SHP77 treated with DMSO at 0.1 percent for 48 hours (cell line): ENCODE measurements around the gene ZNF776.
"Not testable (repeated sequence)": the region's sequence is repeated elsewhere in the genome, so short reads cannot be mapped to it uniquely, and the experiment has no call there.

ENCODE experiments used
- DNase-seq: peaks from one replicate; lab custom pipeline; 2025; lab: John Stamatoyannopoulos, UW

The ZNF776 gene

GRCh38 chr19:57746580-57747471 is at the start of gene ZNF776:
Gene ZNF776 (plus strand): TSS chr19:57746815. CDS start chr19:57747059, 244 bp downstream.
- DNase-seq: peak; percentile 77

GRCh38 chr19:57701625-57702024 is 45.0 kb upstream of the ZNF776 start:
- DNase-seq: no peak

- no peak for DNase-seq
Measured at GRCh38 chr19:57706346-57706745, 40.3 kb upstream of the ZNF776 start.

- DNase-seq: no peak
Measured at GRCh38 chr19:57708641-57709361, 37.8 kb upstream of the ZNF776 start, which contains the start of gene ZNF154. Gene ZNF154 (minus strand): TSS chr19:57709204. CDS start chr19:57708971, 233 bp downstream.

GRCh38 chr19:57709616-57710015 is 37.0 kb upstream of the ZNF776 start:
- DNase-seq: no peak

- no peak for DNase-seq
Measured at GRCh38 chr19:57712222-57712621, 34.4 kb upstream of the ZNF776 start.

GRCh38 chr19:57719424-57719823 is 27.2 kb upstream of the ZNF776 start:
- DNase-seq: no peak

- no peak for DNase-seq
Measured at GRCh38 chr19:57719901-57720519, 26.6 kb upstream of the ZNF776 start.

GRCh38 chr19:57720878-57721277 is 25.7 kb upstream of the ZNF776 start:
- no peak for DNase-seq

GRCh38 chr19:57738320-57738719 is 8.3 kb upstream of the ZNF776 start:
- DNase-seq: not testable (repeated sequence)

- DNase-seq: not testable (repeated sequence)
Measured at GRCh38 chr19:57738770-57739169, 7.8 kb upstream of the ZNF776 start.

GRCh38 chr19:57747472-57747807 is 825 bp downstream of the ZNF776 start:
- DNase-seq: no peak

- DNase-seq: no peak
Measured at GRCh38 chr19:57748029-57748428, 1.4 kb downstream of the ZNF776 start.

GRCh38 chr19:57754091-57754673 is 7.6 kb downstream of the ZNF776 start:
- no peak for DNase-seq

- no peak for DNase-seq
Measured at GRCh38 chr19:57755031-57755430, 8.4 kb downstream of the ZNF776 start.

GRCh38 chr19:57757941-57758340 is 11.3 kb downstream of the ZNF776 start:
- no peak for DNase-seq

GRCh38 chr19:57759096-57759495 is 12.5 kb downstream of the ZNF776 start:
- DNase-seq: no peak

GRCh38 chr19:57769345-57770131 is 22.9 kb downstream of the ZNF776 start, which contains the start of gene ZNF586:
Gene ZNF586 (plus strand): TSS chr19:57769676. CDS start chr19:57769843, 167 bp downstream.
- DNase-seq: peak; percentile 84

GRCh38 chr19:57771417-57771816 is 24.8 kb downstream of the ZNF776 start:
- no peak for DNase-seq

GRCh38 chr19:57773488-57773887 is 26.9 kb downstream of the ZNF776 start:
- DNase-seq: no peak

- no peak for DNase-seq
Measured at GRCh38 chr19:57776764-57777296, 30.2 kb downstream of the ZNF776 start.
